Nephron (organoid): ENCODE measurements around the gene CTPS1.

Experiments
- H3K27ac Mint-ChIP-seq, 3 experiments: 2 replicates each; pipeline ENCODE4 v1.8.0; 2020; ENCODE audit warnings: mixed read lengths in 3 of 3, mild to moderate bottlenecking in 2 of 3, moderate library complexity in 1 of 3
- H3K27me3 Mint-ChIP-seq: 2 replicates; pipeline ENCODE4 v1.8.0; 2021; ENCODE audit warnings: low read depth, mild to moderate bottlenecking, moderate library complexity, mixed read lengths
- H3K36me3 Mint-ChIP-seq: 2 replicates; pipeline ENCODE4 v1.8.0; 2020; ENCODE audit warnings: low read depth, mixed read lengths
- H3K4me1 Mint-ChIP-seq: 2 replicates; pipeline ENCODE4 v1.8.0; 2020; ENCODE audit warnings: mixed read lengths
- H3K4me3 Mint-ChIP-seq, 3 experiments: 2 replicates each; pipeline ENCODE4 v1.8.0; 2020; ENCODE audit warnings: mild to moderate bottlenecking in 3 of 3, mixed read lengths in 3 of 3, moderate library complexity in 2 of 3
- H3K9me3 Mint-ChIP-seq: 2 replicates; pipeline ENCODE4 v1.8.0; 2020; ENCODE audit warnings: mixed read lengths
- CTCF ChIP-seq, 3 experiments: fragments of 200-600 bp; sonication (generic); IDR thresholded peaks; one replicate each; pipeline ENCODE4 v1.5.0; 2021; ENCODE audit warnings: antibody characterized with exemption in 3 of 3; ENCODE audit not compliant: unreplicated experiment in 3 of 3

The CTPS1 gene

GRCh38 chr1:41051022-41051421, 71.5 kb downstream of the CTPS1 start:
- Mint-ChIP-seq H3K4me1 (peaks cover 5% of the 10 kb centered on the region), H3K27me3 (no peaks in the 10 kb centered on the region), H3K9me3 (no peaks in the 10 kb centered on the region), H3K27ac (no peak overlapping the region), H3K4me3 (no peak overlapping the region), H3K36me3 (peaks cover 67% of the 10 kb centered on the region)
- TF ChIP-seq CTCF (IDR thresholded peaks at IDR 0.05; ENCODE audit: unreplicated experiment in 3 of 3): no peak

GRCh38 chr1:41053316-41053715, 73.8 kb downstream of the CTPS1 start:
- no peak for TF ChIP-seq CTCF (IDR thresholded peaks at IDR 0.05; ENCODE audit: unreplicated experiment in 3 of 3)
- Mint-ChIP-seq H3K9me3 (no peaks in the 10 kb centered on the region), H3K36me3 (peaks cover 63% of the 10 kb centered on the region), H3K4me1 (peaks cover 5% of the 10 kb centered on the region), H3K4me3 (no peak overlapping the region), H3K27me3 (no peaks in the 10 kb centered on the region), H3K27ac (peak overlapping the region in 1 of 3 experiments; percentile 62)

- Mint-ChIP-seq H3K4me3 (no peak overlapping the region), H3K27ac (no peak overlapping the region), H3K36me3 (peaks cover 81% of the 10 kb centered on the region), H3K27me3 (no peaks in the 10 kb centered on the region), H3K4me1 (peaks cover 5% of the 10 kb centered on the region), H3K9me3 (peaks cover 19% of the 10 kb centered on the region)
- no peak for TF ChIP-seq CTCF (IDR thresholded peaks at IDR 0.05; ENCODE audit: unreplicated experiment in 3 of 3)
Observed at GRCh38 chr1:41056907-41057306, 77.4 kb downstream of the CTPS1 start.
